ENCODE results near the gene SYNJ2.

GRCh38 chr6:157967020-157967419 lies 14.6 kb upstream of the SYNJ2 start:
- TF ChIP-seq CTCF (IDR thresholded peaks at IDR 0.05), result no peak
- no peak for TF ChIP-seq POLR2A (IDR thresholded peaks at IDR 0.05)
